ENCODE measurements around the gene C8B. TPM values are rescaled to one million over a fixed set of nuclear protein-coding genes. Genes with fewer than 3 reads are reported as not detected.

C8B gene
- total RNA-seq, 6 donors from 2014 or later: 0.26 to 9.6 (median 0.98) TPM; not detected in 1

- H3K27ac ChIP-seq: no peak overlapping the region
- H3K4me3 ChIP-seq: no peak overlapping the region
- H3K36me3 ChIP-seq: no peaks in the 10 kb centered on the region
- H3K4me1 ChIP-seq: no peaks in the 10 kb centered on the region
- 84 to 87% methylated on average over 3 to 11 of the region's 12 CpGs for WGBS, 2 donors
- DNase-seq (peak in 1 of 2 donors; percentile 72), ATAC-seq (ENCODE audit: low FRiP score in 2 of 2) (no peak)
- no peaks in the 10 kb centered on the region for H3K27me3 ChIP-seq
- TF ChIP-seq POLR2AphosphoS5 (IDR thresholded peaks at IDR 0.05): no peak
- no peak for TF ChIP-seq EP300 (IDR thresholded peaks at IDR 0.05)
- TF ChIP-seq POLR2A (IDR thresholded peaks at IDR 0.05): no peak
- TF ChIP-seq CTCF (IDR thresholded peaks at IDR 0.05): no peak
- H3K9me3 ChIP-seq: no peaks in the 10 kb centered on the region
Observed at GRCh38 chr1:56912325-56912724, 53.5 kb downstream of the C8B start.

- WGBS, 2 donors: 78 to 85% methylated on average over 7 of the region's 7 CpGs
- no peak for DNase-seq
- no peak for ATAC-seq (ENCODE audit: low FRiP score in 2 of 2)
- no peak for TF ChIP-seq EP300 (IDR thresholded peaks at IDR 0.05)
- no peak for TF ChIP-seq POLR2AphosphoS5 (IDR thresholded peaks at IDR 0.05)
- no peak for TF ChIP-seq POLR2A (IDR thresholded peaks at IDR 0.05)
- no peak for TF ChIP-seq CTCF (IDR thresholded peaks at IDR 0.05)
- H3K27ac ChIP-seq: no peak overlapping the region
- no peaks in the 10 kb centered on the region for H3K36me3 ChIP-seq
- H3K9me3 ChIP-seq: no peaks in the 10 kb centered on the region
- H3K4me3 ChIP-seq: no peak overlapping the region
- no peaks in the 10 kb centered on the region for H3K27me3 ChIP-seq
- no peaks in the 10 kb centered on the region for H3K4me1 ChIP-seq
Observed at GRCh38 chr1:56911098-56911938, 54.5 kb downstream of the C8B start.

GRCh38 chr1:56910441-56910985 is 55.3 kb downstream of the C8B start:
- DNase-seq (peak in 1 of 2 donors; percentile 40), ATAC-seq (ENCODE audit: low FRiP score in 2 of 2) (peak in 1 of 2 donors; percentile 61)
- Histone ChIP-seq H3K27me3 (no peaks in the 10 kb centered on the region), H3K4me3 (no peak overlapping the region), H3K36me3 (no peaks in the 10 kb centered on the region), H3K27ac (no peak overlapping the region), H3K4me1 (no peaks in the 10 kb centered on the region), H3K9me3 (no peaks in the 10 kb centered on the region)
- TF ChIP-seq POLR2A (IDR thresholded peaks at IDR 0.05) (no peak), EP300 (IDR thresholded peaks at IDR 0.05) (no peak), CTCF (IDR thresholded peaks at IDR 0.05) (no peak), POLR2AphosphoS5 (IDR thresholded peaks at IDR 0.05) (no peak)
- WGBS, 2 donors: 58 to 74% methylated on average over 3 to 4 of the region's 4 CpGs

GRCh38 chr1:56908619-56909221 is 57.1 kb downstream of the C8B start:
- no peak for TF ChIP-seq CTCF (IDR thresholded peaks at IDR 0.05)
- TF ChIP-seq POLR2AphosphoS5 (IDR thresholded peaks at IDR 0.05): no peak
- TF ChIP-seq EP300 (IDR thresholded peaks at IDR 0.05): no peak
- TF ChIP-seq POLR2A (IDR thresholded peaks at IDR 0.05): no peak

More at GRCh38 chr1:56908619-56909221, 57.1 kb downstream of the C8B start:
- Histone ChIP-seq H3K4me1 (no peaks in the 10 kb centered on the region), H3K9me3 (no peaks in the 10 kb centered on the region), H3K27me3 (no peaks in the 10 kb centered on the region), H3K4me3 (no peak overlapping the region), H3K36me3 (no peaks in the 10 kb centered on the region), H3K27ac (no peak overlapping the region)
- DNase-seq: no peak
- ATAC-seq (ENCODE audit: low FRiP score in 2 of 2): no peak
- 58 to 75% methylated on average over 1 of the region's 1 CpG for WGBS, 2 donors
